Measurements from ENCODE around the gene ARMH3.

GRCh38 chr10:101967713-101968112 is 88.3 kb downstream of the ARMH3 start:
- TF ChIP-seq, protein P1, sequence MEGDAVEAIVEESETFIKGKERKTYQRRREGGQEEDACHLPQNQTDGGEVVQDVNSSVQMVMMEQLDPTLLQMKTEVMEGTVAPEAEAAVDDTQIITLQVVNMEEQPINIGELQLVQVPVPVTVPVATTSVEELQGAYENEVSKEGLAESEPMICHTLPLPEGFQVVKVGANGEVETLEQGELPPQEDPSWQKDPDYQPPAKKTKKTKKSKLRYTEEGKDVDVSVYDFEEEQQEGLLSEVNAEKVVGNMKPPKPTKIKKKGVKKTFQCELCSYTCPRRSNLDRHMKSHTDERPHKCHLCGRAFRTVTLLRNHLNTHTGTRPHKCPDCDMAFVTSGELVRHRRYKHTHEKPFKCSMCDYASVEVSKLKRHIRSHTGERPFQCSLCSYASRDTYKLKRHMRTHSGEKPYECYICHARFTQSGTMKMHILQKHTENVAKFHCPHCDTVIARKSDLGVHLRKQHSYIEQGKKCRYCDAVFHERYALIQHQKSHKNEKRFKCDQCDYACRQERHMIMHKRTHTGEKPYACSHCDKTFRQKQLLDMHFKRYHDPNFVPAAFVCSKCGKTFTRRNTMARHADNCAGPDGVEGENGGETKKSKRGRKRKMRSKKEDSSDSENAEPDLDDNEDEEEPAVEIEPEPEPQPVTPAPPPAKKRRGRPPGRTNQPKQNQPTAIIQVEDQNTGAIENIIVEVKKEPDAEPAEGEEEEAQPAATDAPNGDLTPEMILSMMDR (IDR thresholded peaks at IDR 0.05 in 4 of 5, conservative IDR thresholded peaks at IDR 0.05 in 1 of 5) = no peak
- no peak for TF ChIP-seq POLR2A (IDR thresholded peaks at IDR 0.05)

All from gastrocnemius medialis (tissue), 4 donors.